Fibroblast of lung (primary cell): ENCODE results near the gene FGD4. TPM values are rescaled to one million over a fixed set of nuclear protein-coding genes. Genes with fewer than 3 reads are reported as not detected.
"Not testable (repeated sequence)": the region's sequence is repeated elsewhere in the genome, so short reads cannot be mapped to it uniquely, and the experiment has no call there.

Experiments
- DNase-seq, 2 donors: peaks; one replicate each; pipeline versions ENCODE4 v3.0.0 to v3.0.0-alpha.2; 2010; ENCODE audit warnings: low read depth in 2 of 2
- H2AFZ ChIP-seq: 2 replicates; pipeline ENCODE4 v1.5.1; 2012; ENCODE audit warnings: low read length, control low read depth, inconsistent platforms
- H3K27ac ChIP-seq: 2 replicates; pipeline ENCODE4 v1.5.1; 2011; ENCODE audit warnings: low read length, control low read depth; ENCODE audit not compliant: insufficient read depth
- H3K27me3 ChIP-seq: 2 replicates; pipeline ENCODE4 v1.5.1; 2011; ENCODE audit warnings: mild to moderate bottlenecking, low read length; ENCODE audit not compliant: control insufficient read depth, insufficient read depth
- H3K36me3 ChIP-seq: 2 replicates; pipeline ENCODE4 v1.5.1; 2011; ENCODE audit warnings: low read length; ENCODE audit not compliant: control insufficient read depth, insufficient read depth
- H3K4me1 ChIP-seq: 2 replicates; pipeline ENCODE4 v1.5.1; 2011; ENCODE audit warnings: low read length; ENCODE audit not compliant: control insufficient read depth, insufficient read depth; ENCODE audit errors: extremely low read depth
- H3K4me2 ChIP-seq: 2 replicates; pipeline ENCODE4 v1.5.1; 2011; ENCODE audit warnings: low read length, control low read depth; ENCODE audit not compliant: insufficient read depth; ENCODE audit errors: extremely low read depth
- H3K4me3 ChIP-seq, 4 experiments: fragments of 200-600 bp in 1 of 4; sonication (generic) in 1 of 4; replicated peaks in 1 of 4; 2 replicates each; pipeline ENCODE4 v1.5.1; 2011 to 2016; ENCODE audit warnings: low read length in 4 of 4, low read depth in 3 of 4, mild to moderate bottlenecking in 3 of 4, control low read depth in 2 of 4, inconsistent platforms in 1 of 4, mixed read lengths in 1 of 4; ENCODE audit not compliant: insufficient read depth in 1 of 4; ENCODE audit errors: control extremely low read depth in 1 of 4
- H3K79me2 ChIP-seq: 2 replicates; pipeline ENCODE4 v1.5.1; 2012; ENCODE audit warnings: mild to moderate bottlenecking, low read length, inconsistent platforms; ENCODE audit not compliant: control insufficient read depth, insufficient read depth
- H3K9ac ChIP-seq: 2 replicates; pipeline ENCODE4 v1.5.1; 2011; ENCODE audit warnings: mild to moderate bottlenecking, low read length, control low read depth; ENCODE audit not compliant: insufficient read depth
- H3K9me3 ChIP-seq: 2 replicates; pipeline ENCODE4 v1.5.1; 2012; ENCODE audit warnings: low read depth, low read length; ENCODE audit not compliant: control insufficient read depth, insufficient read depth
- H4K20me1 ChIP-seq: 2 replicates; pipeline ENCODE4 v1.5.1; 2011; ENCODE audit warnings: low read length; ENCODE audit not compliant: control insufficient read depth, insufficient read depth; ENCODE audit errors: extremely low read depth
- EZH2 ChIP-seq: IDR thresholded peaks from 2 replicates; pipeline ENCODE4 v1.5.1; 2012; ENCODE audit warnings: low read length, control low read depth, mild to moderate bottlenecking; ENCODE audit errors: missing control alignments
- polyA plus RNA-seq, 2 donors: library from polyadenylated mRNA; depleted of rRNA in 1 of 2; stranded (reverse) in 1 of 2; unstranded in 1 of 2; fragments of >200 nt; gene quantifications; 2 replicates each; pipeline ENCODE4 v1.2.1, GENCODE V29; 2011 to 2012; ENCODE audit warnings: missing spikeins in 1 of 2
- total RNA-seq: library from RNA; depleted of rRNA; stranded (reverse); fragments of >200 nt; gene quantifications from 2 replicates; pipeline ENCODE4 v1.2.1, GENCODE V29; 2014
- TF ChIP-seq, protein P1 (sequence below), 2 donors: IDR thresholded peaks in 1 of 2; conservative IDR thresholded peaks in 1 of 2; 1 replicate in 1 of 2; 2 replicates in 1 of 2; pipeline ENCODE4 v1.5.1; 2011 to 2012; ENCODE audit warnings: low read length in 2 of 2, control low read depth in 1 of 2, inconsistent platforms in 1 of 2, low read depth in 1 of 2, mild to moderate bottlenecking in 1 of 2

FGD4 gene
- total and polyA plus RNA-seq, 2 donors (not counting 1 experiment from before 2014, with no cell fraction given), result 7.6 to 12.2 TPM

GRCh38 chr12:32532951-32533350 is 133.6 kb downstream of the FGD4 start:
- H3K4me2 ChIP-seq, result no peak overlapping the region
- TF ChIP-seq, protein P1, sequence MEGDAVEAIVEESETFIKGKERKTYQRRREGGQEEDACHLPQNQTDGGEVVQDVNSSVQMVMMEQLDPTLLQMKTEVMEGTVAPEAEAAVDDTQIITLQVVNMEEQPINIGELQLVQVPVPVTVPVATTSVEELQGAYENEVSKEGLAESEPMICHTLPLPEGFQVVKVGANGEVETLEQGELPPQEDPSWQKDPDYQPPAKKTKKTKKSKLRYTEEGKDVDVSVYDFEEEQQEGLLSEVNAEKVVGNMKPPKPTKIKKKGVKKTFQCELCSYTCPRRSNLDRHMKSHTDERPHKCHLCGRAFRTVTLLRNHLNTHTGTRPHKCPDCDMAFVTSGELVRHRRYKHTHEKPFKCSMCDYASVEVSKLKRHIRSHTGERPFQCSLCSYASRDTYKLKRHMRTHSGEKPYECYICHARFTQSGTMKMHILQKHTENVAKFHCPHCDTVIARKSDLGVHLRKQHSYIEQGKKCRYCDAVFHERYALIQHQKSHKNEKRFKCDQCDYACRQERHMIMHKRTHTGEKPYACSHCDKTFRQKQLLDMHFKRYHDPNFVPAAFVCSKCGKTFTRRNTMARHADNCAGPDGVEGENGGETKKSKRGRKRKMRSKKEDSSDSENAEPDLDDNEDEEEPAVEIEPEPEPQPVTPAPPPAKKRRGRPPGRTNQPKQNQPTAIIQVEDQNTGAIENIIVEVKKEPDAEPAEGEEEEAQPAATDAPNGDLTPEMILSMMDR (conservative IDR thresholded peaks at IDR 0.05 in 1 of 2, IDR thresholded peaks at IDR 0.05 in 1 of 2; ENCODE audit: low read depth in 1 of 2, low read length in 2 of 2), result no peak
- TF ChIP-seq EZH2, result no peak
- no peak overlapping the region for H3K27ac ChIP-seq
- H3K9ac ChIP-seq, result no peak overlapping the region
- no peaks in the 10 kb centered on the region for H3K27me3 ChIP-seq
- peaks cover 4% of the 10 kb centered on the region for H3K79me2 ChIP-seq
- no peaks in the 10 kb centered on the region for H3K36me3 ChIP-seq
- no peak for DNase-seq
- peaks cover 5% of the 10 kb centered on the region for H3K4me1 ChIP-seq
- no peaks in the 10 kb centered on the region for H3K9me3 ChIP-seq
- H4K20me1 ChIP-seq, result no peaks in the 10 kb centered on the region
- no peak overlapping the region for H3K4me3 ChIP-seq
- H2AFZ ChIP-seq, result no peak overlapping the region

DNA sequence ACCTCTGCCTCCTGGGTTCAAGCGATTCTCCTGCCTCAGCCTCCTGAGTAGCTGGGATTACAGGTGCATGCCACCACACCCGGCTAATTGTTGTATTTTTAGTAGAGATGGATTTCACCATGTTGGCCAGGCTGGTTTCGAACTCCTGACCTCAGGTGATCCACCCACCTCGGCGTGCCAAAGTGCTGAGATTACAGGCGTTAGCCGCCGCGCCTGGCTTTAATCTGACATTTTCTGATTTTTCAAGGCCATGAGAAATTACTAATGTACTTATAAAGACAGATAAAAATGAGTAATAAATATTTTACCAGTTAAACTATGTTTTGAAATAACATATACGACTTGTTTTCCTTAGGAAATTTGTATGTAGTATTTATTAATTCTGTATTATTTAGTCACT is 134.1 kb downstream of the FGD4 start:
- not testable (repeated sequence) for H3K79me2 ChIP-seq, H2AFZ ChIP-seq

DNA sequence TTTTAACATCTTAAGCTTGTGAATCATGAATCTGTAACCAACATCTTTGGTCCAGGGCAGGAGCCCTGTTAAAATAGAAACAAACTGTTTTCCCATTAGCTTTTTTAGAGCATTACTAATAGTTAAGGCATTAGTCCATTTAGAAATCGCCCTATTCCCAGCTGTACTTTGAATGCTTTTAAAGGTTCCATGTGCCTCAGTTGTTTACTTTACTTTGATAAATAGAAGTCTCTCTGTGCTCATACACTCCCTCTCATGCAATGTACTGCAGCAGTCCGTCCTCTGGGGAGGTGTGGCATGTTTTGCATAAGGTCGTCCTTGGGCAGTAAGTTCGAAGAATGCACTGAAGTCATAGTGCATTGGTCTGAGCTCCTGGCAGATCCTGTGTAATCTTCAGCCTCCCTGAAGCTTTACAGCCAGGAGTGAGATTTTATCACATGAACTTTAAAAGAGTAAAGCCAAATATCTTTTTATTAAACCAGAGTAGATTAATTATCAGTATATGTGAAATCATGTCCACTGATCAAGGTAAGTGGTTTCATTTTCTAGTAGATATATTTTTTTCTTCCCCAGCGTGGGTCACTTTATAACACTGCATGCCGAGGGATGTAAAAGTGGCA is 134.7 kb downstream of the FGD4 start:
- Histone ChIP-seq H3K4me3 (peak overlapping the region; percentile 13 to 83 (median 44)), H3K4me2 (peak overlapping the region; percentile 33), H3K9ac (peak overlapping the region; percentile 48), H3K79me2 (peaks cover 4% of the 10 kb centered on the region), H4K20me1 (no peaks in the 10 kb centered on the region), H3K9me3 (no peaks in the 10 kb centered on the region), H3K36me3 (no peaks in the 10 kb centered on the region), H3K27me3 (no peaks in the 10 kb centered on the region), H3K27ac (peak overlapping the region; percentile 30), H3K4me1 (peaks cover 5% of the 10 kb centered on the region), H2AFZ (no peak overlapping the region)
- DNase-seq, result peak; percentile 97 to 99
- TF ChIP-seq EZH2, result no peak
- TF ChIP-seq, protein P1 (conservative IDR thresholded peaks at IDR 0.05 in 1 of 2, IDR thresholded peaks at IDR 0.05 in 1 of 2; ENCODE audit: low read depth in 1 of 2, low read length in 2 of 2), result no peak

More for the DNA sequence above, 134.1 kb downstream of the FGD4 start:
- not testable (repeated sequence) for H3K4me1 ChIP-seq, H3K9me3 ChIP-seq, H4K20me1 ChIP-seq, H3K9ac ChIP-seq, DNase-seq, H3K4me2 ChIP-seq, H3K27me3 ChIP-seq, H3K36me3 ChIP-seq
- peak overlapping the region; percentile 39 for H3K27ac ChIP-seq
- H3K4me3 ChIP-seq, result peak overlapping the region in 1 of 4 experiments; percentile 83
